Keratinocyte (primary cell): ENCODE measurements around the gene ABCB9.

Experiments
- CTCF ChIP-seq, 3 experiments: IDR thresholded peaks in 1 of 3; conservative IDR thresholded peaks in 1 of 3; optimal IDR thresholded peaks in 1 of 3; 2 replicates in 2 of 3; 3 replicates in 1 of 3; pipeline versions ENCODE3 to v1.5.1; 2011; ENCODE audit warnings: low read length in 3 of 3, mild to moderate bottlenecking in 3 of 3, moderate library complexity in 2 of 3, control low read depth in 1 of 3, inconsistent platforms in 1 of 3; ENCODE audit not compliant: insufficient read depth in 2 of 3; ENCODE audit errors: extremely low read depth in 1 of 3
- EZH2 ChIP-seq: IDR thresholded peaks from one replicate; pipeline ENCODE4 v1.6.1; 2012; ENCODE audit warnings: inconsistent platforms, mild to moderate bottlenecking, low read length, moderate library complexity

DNA sequence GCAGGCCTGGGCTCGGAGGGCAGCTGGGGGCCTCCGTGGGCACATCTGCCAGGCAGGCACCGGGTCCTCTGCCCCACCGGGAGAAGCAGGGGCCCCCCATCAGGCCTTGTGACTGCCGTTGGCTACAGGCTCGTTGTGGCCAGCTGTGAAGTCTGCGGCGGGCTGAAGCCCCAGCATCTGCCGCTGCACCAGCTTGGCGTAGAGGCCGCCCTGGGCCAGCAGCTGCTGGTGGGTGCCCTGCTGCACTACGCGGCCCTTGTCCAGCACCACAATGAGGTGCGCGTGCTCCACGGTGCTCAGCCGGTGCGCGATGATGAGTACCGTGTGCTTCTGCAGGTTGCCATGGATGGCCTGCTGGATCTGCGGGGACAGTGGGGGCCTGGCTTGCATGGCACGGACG, 36.5 kb downstream of the ABCB9 start:
- TF ChIP-seq CTCF (optimal IDR thresholded peaks at IDR 0.05 in 1 of 3, IDR thresholded peaks at IDR 0.05 in 1 of 3, conservative IDR thresholded peaks at IDR 0.05 in 1 of 3; ENCODE audit: extremely low read depth in 1 of 3, insufficient read depth in 2 of 3, low read length in 3 of 3) (no peak), EZH2 (no peak)
